HepG2 (cell line): ENCODE measurements around the gene AJUBA. TPM values are rescaled to one million over a fixed set of nuclear protein-coding genes. Genes with fewer than 3 reads are reported as not detected.

ENCODE experiments used
- ATRX ChIP-seq: sonication (generic); formaldehyde crosslinking; IDR thresholded peaks from 2 replicates; pipeline ENCODE4 v1.4.0; 2020; ENCODE audit warnings: missing genetic modification reagents, borderline replicate concordance
- CHD2 ChIP-seq: IDR thresholded peaks from 2 replicates; pipeline ENCODE4 v1.6.1; 2011; ENCODE audit warnings: low read depth, low read length, improper control_type of control experiment
- FOXK1 ChIP-seq: sonication (generic); formaldehyde crosslinking; IDR thresholded peaks from 2 replicates; pipeline ENCODE4 v1.4.0; 2020; ENCODE audit warnings: low read depth, missing genetic modification reagents, borderline replicate concordance
- HOXA5 ChIP-seq: sonication (generic); formaldehyde crosslinking; IDR thresholded peaks from 2 replicates; pipeline ENCODE4 v1.4.0; 2020; ENCODE audit warnings: missing genetic modification reagents
- MTF2 ChIP-seq: sonication (generic); formaldehyde crosslinking; IDR thresholded peaks from 2 replicates; pipeline ENCODE4 v1.5.0; 2020; ENCODE audit warnings: missing genetic modification reagents, borderline replicate concordance
- NFATC3 ChIP-seq: sonication (generic); formaldehyde crosslinking; IDR thresholded peaks from 2 replicates; pipeline ENCODE4 v1.5.1; 2020; ENCODE audit warnings: mild to moderate bottlenecking, missing genetic modification reagents
- NFIC ChIP-seq: IDR thresholded peaks from 2 replicates; pipeline ENCODE4 v1.6.1; 2012; ENCODE audit warnings: mild to moderate bottlenecking, low read length, inconsistent platforms
- NKX3-1 ChIP-seq: sonication (generic); formaldehyde crosslinking; IDR thresholded peaks from 2 replicates; pipeline ENCODE4 v1.5.0; 2020; ENCODE audit warnings: missing genetic modification reagents
- RAD21 ChIP-seq: fragments of 450-650 bp; formaldehyde crosslinking; IDR thresholded peaks from 2 replicates; pipeline ENCODE4 v1.5.0; 2020; ENCODE audit warnings: mild to moderate bottlenecking
- RBFOX2 ChIP-seq: fragments of 200-400 bp; formaldehyde crosslinking; IDR thresholded peaks from 2 replicates; pipeline ENCODE4 v1.6.1; 2017; ENCODE audit warnings: low read depth, mild to moderate bottlenecking, low read length
- RXRB ChIP-seq: IDR thresholded peaks from 2 replicates; pipeline ENCODE4 v1.6.1; 2016; ENCODE audit warnings: borderline replicate concordance, missing genetic modification reagents, missing compliant biosample characterization
- SALL1 ChIP-seq: sonication (generic); formaldehyde crosslinking; IDR thresholded peaks from 2 replicates; pipeline ENCODE4 v1.8.0; 2022; ENCODE audit warnings: mild to moderate bottlenecking, missing genetic modification reagents
- SALL2 ChIP-seq: sonication (generic); formaldehyde crosslinking; IDR thresholded peaks from 2 replicates; pipeline ENCODE4 v1.8.1; 2023; ENCODE audit warnings: mild to moderate bottlenecking, missing genetic modification reagents, inconsistent platforms
- SCMH1 ChIP-seq: sonication (generic); formaldehyde crosslinking; IDR thresholded peaks from 2 replicates; pipeline ENCODE4 v1.9.0; 2021; ENCODE audit warnings: missing genetic modification reagents, mild to moderate bottlenecking, borderline replicate concordance
- SRF ChIP-seq: IDR thresholded peaks from 2 replicates; pipeline ENCODE4 v1.6.1; 2011; ENCODE audit warnings: mild to moderate bottlenecking, low read depth, low read length, moderate library complexity
- TAF15 ChIP-seq: fragments of 200-400 bp; formaldehyde crosslinking; IDR thresholded peaks from one replicate; pipeline ENCODE4 v1.6.1; 2018; ENCODE audit warnings: mild to moderate bottlenecking, low read depth, low read length; ENCODE audit not compliant: poor library complexity, severe bottlenecking
- XBP1 ChIP-seq: sonication (generic); formaldehyde crosslinking; IDR thresholded peaks from 2 replicates; pipeline ENCODE4 v1.5.0; 2020; ENCODE audit warnings: missing genetic modification reagents
- ZFP36 ChIP-seq: fragments of 150-350 bp; IDR thresholded peaks from 2 replicates; pipeline ENCODE4 v1.6.1; 2018; ENCODE audit warnings: borderline replicate concordance, low read length, low read depth; ENCODE audit not compliant: partially characterized antibody
- ZNF33B ChIP-seq: sonication (generic); formaldehyde crosslinking; IDR thresholded peaks from 2 replicates; pipeline ENCODE4 v1.5.1; 2020; ENCODE audit warnings: mild to moderate bottlenecking, missing genetic modification reagents
- ZNF501 ChIP-seq: sonication (generic); formaldehyde crosslinking; IDR thresholded peaks from 2 replicates; pipeline ENCODE4 v1.5.1; 2020; ENCODE audit warnings: mild to moderate bottlenecking, moderate library complexity, missing genetic modification reagents
- ZNF713 ChIP-seq: sonication (generic); formaldehyde crosslinking; IDR thresholded peaks from 2 replicates; pipeline ENCODE4 v1.4.0; 2020; ENCODE audit warnings: mild to moderate bottlenecking, missing genetic modification reagents
- ZNF891 ChIP-seq: sonication (generic); formaldehyde crosslinking; IDR thresholded peaks from 2 replicates; pipeline ENCODE4 v1.5.0; 2020; ENCODE audit warnings: mild to moderate bottlenecking, missing genetic modification reagents
- polyA plus RNA-seq, 8 experiments: library from polyadenylated mRNA; depleted of rRNA in 3 of 8; stranded (reverse) in 7 of 8; unstranded in 1 of 8; fragments of >200 nt; fragmentation: Illumina TruSeq in 4 of 8; extraction: Trizol in 4 of 8; gene quantifications; 2 replicates each; pipeline versions ENCODE4 v1.2.1 to v1.2.3, GENCODE V29; 2011 to 2016; ENCODE audit warnings: low read depth in 4 of 8, missing spikeins in 1 of 8, mixed read lengths in 1 of 8; ENCODE audit not compliant: insufficient read depth in 1 of 8
- total RNA-seq, 5 experiments: library from RNA; depleted of rRNA; stranded (reverse); fragments of >200 nt; fragmentation: Illumina TruSeq; extraction: Trizol; gene quantifications; 2 replicates each; pipeline ENCODE4 v1.2.3, GENCODE V29; 2016; ENCODE audit warnings: low read depth in 1 of 5
- TF ChIP-seq, protein P1 (sequence below): IDR thresholded peaks from 2 replicates; pipeline ENCODE4 v1.6.1; 2016
- TF ChIP-seq, protein P2 (sequence below): sonication (generic); formaldehyde crosslinking; IDR thresholded peaks from 2 replicates; pipeline ENCODE4 v1.9.0; 2022; ENCODE audit warnings: missing genetic modification reagents, mild to moderate bottlenecking, borderline replicate concordance
- TF ChIP-seq, protein P3 (sequence below): sonication (generic); formaldehyde crosslinking; IDR thresholded peaks from 2 replicates; pipeline ENCODE4 v1.8.0; 2022; ENCODE audit warnings: mild to moderate bottlenecking, missing genetic modification reagents, moderate library complexity
- TF ChIP-seq, protein P4 (sequence below): sonication (generic); formaldehyde crosslinking; IDR thresholded peaks from 2 replicates; pipeline ENCODE4 v1.4.0; 2020; ENCODE audit warnings: missing genetic modification reagents

AJUBA gene
- total and polyA plus RNA-seq, 2 of the 13 experiments (the other 11 are each of a cell fraction or from before 2014, with no cell fraction given): 157 to 241 TPM

DNA sequence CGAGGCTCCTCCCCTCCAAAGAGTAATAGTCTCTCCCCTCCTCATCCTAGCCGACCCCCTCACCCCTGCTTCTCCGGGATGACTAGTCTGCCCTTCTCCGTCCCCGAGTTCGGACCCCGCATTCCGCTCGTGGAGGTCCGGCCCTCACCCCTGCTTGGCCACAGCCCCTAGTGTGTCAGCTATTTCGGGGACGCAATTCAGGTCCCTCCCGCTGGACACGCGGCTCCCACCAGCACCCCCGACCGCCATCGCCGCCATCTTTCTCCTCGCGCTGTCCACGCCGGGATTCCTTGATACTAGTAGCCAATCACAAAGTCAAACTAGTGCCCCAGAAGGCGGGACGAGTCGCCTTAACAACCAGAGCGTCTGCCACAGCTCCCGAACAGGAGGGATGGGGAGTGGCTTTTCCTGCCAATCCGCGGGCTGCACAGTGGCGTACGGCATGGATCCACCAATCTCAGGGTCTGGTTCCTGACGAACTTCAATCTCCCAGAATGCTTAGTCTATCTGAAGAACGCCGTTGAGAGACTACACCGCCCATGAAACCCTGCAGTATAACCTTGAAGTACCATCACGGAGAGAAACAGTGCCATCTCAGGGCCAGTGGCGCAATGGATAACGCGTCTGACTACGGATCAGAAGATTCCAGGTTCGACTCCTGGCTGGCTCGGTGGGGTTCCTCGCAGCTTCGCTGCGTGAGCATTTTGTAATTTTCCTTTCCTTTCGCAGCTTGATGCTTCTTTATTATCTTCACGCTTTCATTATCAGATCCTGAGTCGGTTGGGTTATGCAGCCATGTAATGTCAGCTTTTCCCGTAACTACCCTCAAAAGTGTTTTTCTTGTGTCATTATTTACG lies 53.0 kb downstream of the AJUBA start, which contains the start of gene PRMT5 (continued):
- TF ChIP-seq CHD2 (peak; percentile 67), RAD21 (CRISPR knock-in tag) (peak; percentile 74), SCMH1 (CRISPR knock-in tag) (no peak), TAF15 (no peak), SALL1 (CRISPR knock-in tag) (peak; percentile 98), NFATC3 (CRISPR knock-in tag) (peak; percentile 87), ZNF713 (CRISPR knock-in tag) (peak; percentile 86; the same call in 1 of the 2 replicates), HOXA5 (CRISPR knock-in tag) (peak; percentile 99), FOXK1 (CRISPR knock-in tag) (peak; percentile 90; the same call in 1 of the 2 replicates), ZNF891 (CRISPR knock-in tag) (peak; percentile 99), RBFOX2 (peak; percentile 97), ZFP36 (peak; percentile 80), ZNF33B (CRISPR knock-in tag) (peak; percentile 98), MTF2 (CRISPR knock-in tag) (no peak), NFIC (no peak), RXRB (CRISPR knock-in tag) (peak; percentile 97), XBP1 (CRISPR knock-in tag) (peak; percentile 93), NKX3-1 (CRISPR knock-in tag) (peak; percentile 97), SRF (peak; percentile 76), ZNF501 (CRISPR knock-in tag) (peak; percentile 98), SALL2 (peak; percentile 90), ATRX (CRISPR knock-in tag) (peak; percentile 97; the same call in 1 of the 2 replicates)
- TF ChIP-seq, protein P1, sequence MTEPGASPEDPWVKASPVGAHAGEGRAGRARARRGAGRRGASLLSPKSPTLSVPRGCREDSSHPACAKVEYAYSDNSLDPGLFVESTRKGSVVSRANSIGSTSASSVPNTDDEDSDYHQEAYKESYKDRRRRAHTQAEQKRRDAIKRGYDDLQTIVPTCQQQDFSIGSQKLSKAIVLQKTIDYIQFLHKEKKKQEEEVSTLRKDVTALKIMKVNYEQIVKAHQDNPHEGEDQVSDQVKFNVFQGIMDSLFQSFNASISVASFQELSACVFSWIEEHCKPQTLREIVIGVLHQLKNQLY (CRISPR knock-in tag): peak; percentile 91
- TF ChIP-seq, protein P2, sequence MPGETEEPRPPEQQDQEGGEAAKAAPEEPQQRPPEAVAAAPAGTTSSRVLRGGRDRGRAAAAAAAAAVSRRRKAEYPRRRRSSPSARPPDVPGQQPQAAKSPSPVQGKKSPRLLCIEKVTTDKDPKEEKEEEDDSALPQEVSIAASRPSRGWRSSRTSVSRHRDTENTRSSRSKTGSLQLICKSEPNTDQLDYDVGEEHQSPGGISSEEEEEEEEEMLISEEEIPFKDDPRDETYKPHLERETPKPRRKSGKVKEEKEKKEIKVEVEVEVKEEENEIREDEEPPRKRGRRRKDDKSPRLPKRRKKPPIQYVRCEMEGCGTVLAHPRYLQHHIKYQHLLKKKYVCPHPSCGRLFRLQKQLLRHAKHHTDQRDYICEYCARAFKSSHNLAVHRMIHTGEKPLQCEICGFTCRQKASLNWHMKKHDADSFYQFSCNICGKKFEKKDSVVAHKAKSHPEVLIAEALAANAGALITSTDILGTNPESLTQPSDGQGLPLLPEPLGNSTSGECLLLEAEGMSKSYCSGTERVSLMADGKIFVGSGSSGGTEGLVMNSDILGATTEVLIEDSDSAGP: peak; percentile 96
- TF ChIP-seq, protein P3, sequence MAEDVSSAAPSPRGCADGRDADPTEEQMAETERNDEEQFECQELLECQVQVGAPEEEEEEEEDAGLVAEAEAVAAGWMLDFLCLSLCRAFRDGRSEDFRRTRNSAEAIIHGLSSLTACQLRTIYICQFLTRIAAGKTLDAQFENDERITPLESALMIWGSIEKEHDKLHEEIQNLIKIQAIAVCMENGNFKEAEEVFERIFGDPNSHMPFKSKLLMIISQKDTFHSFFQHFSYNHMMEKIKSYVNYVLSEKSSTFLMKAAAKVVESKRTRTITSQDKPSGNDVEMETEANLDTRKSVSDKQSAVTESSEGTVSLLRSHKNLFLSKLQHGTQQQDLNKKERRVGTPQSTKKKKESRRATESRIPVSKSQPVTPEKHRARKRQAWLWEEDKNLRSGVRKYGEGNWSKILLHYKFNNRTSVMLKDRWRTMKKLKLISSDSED (CRISPR knock-in tag): no peak
- TF ChIP-seq, protein P4, sequence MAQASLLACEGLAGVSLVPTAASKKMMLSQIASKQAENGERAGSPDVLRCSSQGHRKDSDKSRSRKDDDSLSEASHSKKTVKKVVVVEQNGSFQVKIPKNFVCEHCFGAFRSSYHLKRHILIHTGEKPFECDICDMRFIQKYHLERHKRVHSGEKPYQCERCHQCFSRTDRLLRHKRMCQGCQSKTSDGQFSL (CRISPR knock-in tag): peak; percentile 88
